ENCODE data around the gene MTARC2.

The MTARC2 gene

GRCh38 chr1:220770245-220770913 lies 22.3 kb downstream of the MTARC2 start:
- DNase-seq: no peak

- no peak for DNase-seq
These were observed 24.7 kb downstream of the MTARC2 start for GRCh38 chr1:220772846-220773245.

- DNase-seq: no peak
These were observed 27.2 kb downstream of the MTARC2 start for GRCh38 chr1:220775240-220775853.

GRCh38 chr1:220776254-220776653 lies 28.1 kb downstream of the MTARC2 start:
- DNase-seq: no peak

- peak in 3 of 4 experiments; percentile 27 to 39 (median 33) for DNase-seq
These were observed 28.7 kb downstream of the MTARC2 start for GRCh38 chr1:220776720-220777326.

GRCh38 chr1:220783453-220783852 lies 35.3 kb downstream of the MTARC2 start:
- DNase-seq: no peak

GRCh38 chr1:220784751-220785150 lies 36.6 kb downstream of the MTARC2 start:
- no peak for DNase-seq

GRCh38 chr1:220785166-220786056 lies 37.3 kb downstream of the MTARC2 start:
- DNase-seq: no peak

- no peak for DNase-seq
These were observed 37.9 kb downstream of the MTARC2 start for GRCh38 chr1:220786057-220786336.

- no peak for DNase-seq
These were observed 38.4 kb downstream of the MTARC2 start, which contains the start of gene MTARC1 for GRCh38 chr1:220786337-220787068. Gene MTARC1, plus strand, starts transcription at chr1:220786913. Its CDS starts 32 bp downstream, at chr1:220786945.

GRCh38 chr1:220787069-220787619 lies 39.0 kb downstream of the MTARC2 start:
- no peak for DNase-seq

- DNase-seq: no peak
These were observed 40.8 kb downstream of the MTARC2 start for GRCh38 chr1:220788900-220789299.

GRCh38 chr1:220789532-220790147 lies 41.5 kb downstream of the MTARC2 start:
- no peak for DNase-seq

GRCh38 chr1:220791285-220791684 lies 43.2 kb downstream of the MTARC2 start:
- no peak for DNase-seq

- DNase-seq: no peak
These were observed 43.8 kb downstream of the MTARC2 start for GRCh38 chr1:220791956-220792355.

- DNase-seq: no peak
These were observed 48.4 kb downstream of the MTARC2 start for GRCh38 chr1:220796530-220796929.

GRCh38 chr1:220797044-220797443 lies 48.9 kb downstream of the MTARC2 start:
- no peak for DNase-seq

- DNase-seq: no peak
These were observed 49.4 kb downstream of the MTARC2 start for GRCh38 chr1:220797553-220797952.

GRCh38 chr1:220798338-220798737 lies 50.2 kb downstream of the MTARC2 start:
- no peak for DNase-seq

GRCh38 chr1:220800262-220800661 lies 52.1 kb downstream of the MTARC2 start:
- no peak for DNase-seq

GRCh38 chr1:220803401-220804201 lies 55.5 kb downstream of the MTARC2 start:
- no peak for DNase-seq
